Measurements from ENCODE around the gene USP21.
A peak's percentile ranks its signal among the peaks of the same experiment; 100 is the strongest.

DNA sequence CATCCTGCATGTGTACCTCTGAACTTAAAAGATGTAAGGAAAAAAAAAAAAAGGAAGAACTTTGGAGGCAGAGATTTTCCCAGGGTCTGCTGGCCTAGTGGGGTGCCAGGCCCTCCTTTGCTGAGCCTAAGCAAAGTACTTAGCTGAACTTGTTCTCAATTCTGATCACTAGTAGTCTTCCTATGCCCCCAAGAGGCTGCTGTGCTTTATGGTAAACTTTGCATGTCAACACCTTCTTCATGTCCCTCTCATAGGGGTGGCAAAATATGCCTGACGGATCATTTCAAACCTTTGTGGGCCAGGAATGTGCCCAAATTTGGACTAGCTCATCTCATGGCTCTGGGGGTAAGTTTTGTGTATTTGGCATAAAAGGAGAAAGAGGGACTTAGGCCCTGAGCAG, 1.4 kb upstream of the USP21 start:
- TF ChIP-seq, protein P1, sequence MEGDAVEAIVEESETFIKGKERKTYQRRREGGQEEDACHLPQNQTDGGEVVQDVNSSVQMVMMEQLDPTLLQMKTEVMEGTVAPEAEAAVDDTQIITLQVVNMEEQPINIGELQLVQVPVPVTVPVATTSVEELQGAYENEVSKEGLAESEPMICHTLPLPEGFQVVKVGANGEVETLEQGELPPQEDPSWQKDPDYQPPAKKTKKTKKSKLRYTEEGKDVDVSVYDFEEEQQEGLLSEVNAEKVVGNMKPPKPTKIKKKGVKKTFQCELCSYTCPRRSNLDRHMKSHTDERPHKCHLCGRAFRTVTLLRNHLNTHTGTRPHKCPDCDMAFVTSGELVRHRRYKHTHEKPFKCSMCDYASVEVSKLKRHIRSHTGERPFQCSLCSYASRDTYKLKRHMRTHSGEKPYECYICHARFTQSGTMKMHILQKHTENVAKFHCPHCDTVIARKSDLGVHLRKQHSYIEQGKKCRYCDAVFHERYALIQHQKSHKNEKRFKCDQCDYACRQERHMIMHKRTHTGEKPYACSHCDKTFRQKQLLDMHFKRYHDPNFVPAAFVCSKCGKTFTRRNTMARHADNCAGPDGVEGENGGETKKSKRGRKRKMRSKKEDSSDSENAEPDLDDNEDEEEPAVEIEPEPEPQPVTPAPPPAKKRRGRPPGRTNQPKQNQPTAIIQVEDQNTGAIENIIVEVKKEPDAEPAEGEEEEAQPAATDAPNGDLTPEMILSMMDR (IDR thresholded peaks at IDR 0.05; ENCODE audit: borderline replicate concordance, extremely low read depth, low read length, poor library complexity, severe bottlenecking): peak; percentile 13
- TF ChIP-seq EZH2 (IDR thresholded peaks at IDR 0.05; ENCODE audit: borderline replicate concordance, low read depth, low read length, severe bottlenecking): no peak
